Fibroblast of the aortic adventitia (primary cell): ENCODE measurements around the gene ACTN1. TPM values are rescaled to one million over a fixed set of nuclear protein-coding genes. Genes with fewer than 3 reads are reported as not detected.

Experiments used
- DNase-seq: peaks from one replicate; pipeline ENCODE4 v3.0.0-alpha.2; 2010; ENCODE audit warnings: low read depth
- H3K4me3 ChIP-seq: 2 replicates; pipeline ENCODE4 v1.5.1; 2011; ENCODE audit warnings: low read depth, mild to moderate bottlenecking, control low read depth, low read length, moderate library complexity
- CTCF ChIP-seq: IDR thresholded peaks from 2 replicates; pipeline ENCODE4 v1.5.1; 2011; ENCODE audit warnings: mild to moderate bottlenecking, low read length, control low read depth, inconsistent platforms; ENCODE audit not compliant: insufficient read depth
- total RNA-seq: library from RNA; depleted of rRNA; stranded (reverse); fragments of >200 nt; gene quantifications from 2 replicates; pipeline ENCODE4 v1.2.3, GENCODE V29; 2012; ENCODE audit warnings: low replicate concordance

Gene ACTN1
- total RNA-seq, 1 donor, result 114 TPM

- no peak overlapping the region for H3K4me3 ChIP-seq
- DNase-seq, result peak; percentile 79
- no peak for TF ChIP-seq CTCF
Observed at GRCh38 chr14:68947802-68948201, 31.3 kb downstream of the ACTN1 start.

GRCh38 chr14:68946489-68946822 lies 32.6 kb downstream of the ACTN1 start:
- H3K4me3 ChIP-seq, result no peak overlapping the region
- no peak for DNase-seq
- no peak for TF ChIP-seq CTCF

- H3K4me3 ChIP-seq, result no peak overlapping the region
- DNase-seq, result no peak
- TF ChIP-seq CTCF, result no peak
Observed at GRCh38 chr14:68945585-68946488, 33.3 kb downstream of the ACTN1 start.

- H3K4me3 ChIP-seq, result no peak overlapping the region
- DNase-seq, result no peak
- TF ChIP-seq CTCF, result no peak
Observed at GRCh38 chr14:68945190-68945584, 33.9 kb downstream of the ACTN1 start.

GRCh38 chr14:68944162-68944561 lies 34.9 kb downstream of the ACTN1 start:
- no peak for TF ChIP-seq CTCF
- no peak for DNase-seq
- no peak overlapping the region for H3K4me3 ChIP-seq

- DNase-seq, result no peak
- no peak for TF ChIP-seq CTCF
- no peak overlapping the region for H3K4me3 ChIP-seq
Observed at GRCh38 chr14:68943107-68943506, 36.0 kb downstream of the ACTN1 start.
